ENCODE results near the gene ZNF497. TPM values are rescaled to one million over a fixed set of nuclear protein-coding genes. Genes with fewer than 3 reads are reported as not detected.
"Not testable (repeated sequence)": the region's sequence is repeated elsewhere in the genome, so short reads cannot be mapped to it uniquely, and the experiment has no call there.

The ZNF497 gene
- total RNA-seq, 2 donors from 2014 or later: 0.14 to 0.69 TPM

- intact Hi-C loops (cut with DNase I): no loop called here
- DNase-seq (ENCODE audit: low spot score): no peak
Observed at GRCh38 chr19:58328999-58329398, 33.6 kb downstream of the ZNF497 start.

GRCh38 chr19:58326914-58327726, 35.4 kb downstream of the ZNF497 start, which contains the start of gene ZSCAN22:
ZSCAN22 (plus strand) TSS chr19:58326994; CDS start chr19:58334803, 7,809 bp downstream.
- DNase-seq (ENCODE audit: low spot score): peak; percentile 99
- intact Hi-C loops (cut with DNase I): no loop called here

DNA sequence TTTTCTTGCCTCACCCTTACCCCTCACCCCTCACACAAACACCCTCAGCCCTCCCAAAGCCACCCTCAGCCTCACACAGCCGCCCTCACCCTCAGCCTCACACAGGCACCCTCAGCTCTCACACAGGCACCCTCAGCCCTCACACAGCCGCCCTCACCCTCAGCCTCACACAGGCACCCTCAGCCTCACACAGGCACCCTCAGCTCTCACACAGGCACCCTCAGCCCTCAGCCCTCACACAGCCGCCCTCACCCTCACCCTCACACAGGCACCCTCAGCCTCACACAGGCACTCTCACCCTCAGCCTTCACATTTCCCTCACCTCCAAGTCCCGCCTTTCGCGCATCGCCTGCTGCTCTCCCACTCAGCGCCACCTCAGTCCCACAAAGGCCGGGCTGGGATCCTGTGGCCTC, 36.0 kb downstream of the ZNF497 start:
- intact Hi-C loops (cut with DNase I): no loop called here
- no peak for DNase-seq (ENCODE audit: low spot score)

DNA sequence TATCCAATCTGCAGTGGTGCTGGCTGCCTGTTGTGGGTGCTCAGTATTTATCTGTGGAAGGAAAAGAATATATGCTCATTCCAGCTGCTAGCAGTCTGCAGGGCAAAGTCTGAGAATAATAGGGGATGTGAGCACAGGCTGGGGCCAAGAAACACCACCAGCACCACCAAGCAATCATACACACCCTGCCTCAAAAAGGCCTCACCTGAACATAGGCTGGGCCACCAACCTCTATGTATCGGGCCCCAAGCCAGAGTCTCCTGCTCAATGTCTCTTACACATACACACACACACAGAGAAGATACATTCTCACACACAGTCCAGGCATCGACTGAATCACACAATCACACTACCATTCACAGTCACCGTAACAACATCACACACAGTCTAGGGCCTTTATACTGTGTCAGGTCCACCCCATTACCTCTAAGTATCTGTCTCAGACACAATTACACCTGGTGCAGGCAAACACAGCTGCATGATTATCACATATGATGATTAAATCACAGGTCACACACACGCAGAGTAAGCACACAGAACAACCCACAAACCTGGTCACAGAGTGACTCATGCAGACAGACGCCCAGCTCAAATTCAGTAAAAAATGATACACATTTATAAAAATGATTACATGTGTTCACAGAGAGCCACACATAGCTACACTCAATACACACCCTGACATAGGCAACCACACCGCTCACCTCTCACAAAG, 37.1 kb downstream of the ZNF497 start:
- intact Hi-C loops (cut with DNase I): no loop called here
- DNase-seq (ENCODE audit: low spot score): no peak

DNA sequence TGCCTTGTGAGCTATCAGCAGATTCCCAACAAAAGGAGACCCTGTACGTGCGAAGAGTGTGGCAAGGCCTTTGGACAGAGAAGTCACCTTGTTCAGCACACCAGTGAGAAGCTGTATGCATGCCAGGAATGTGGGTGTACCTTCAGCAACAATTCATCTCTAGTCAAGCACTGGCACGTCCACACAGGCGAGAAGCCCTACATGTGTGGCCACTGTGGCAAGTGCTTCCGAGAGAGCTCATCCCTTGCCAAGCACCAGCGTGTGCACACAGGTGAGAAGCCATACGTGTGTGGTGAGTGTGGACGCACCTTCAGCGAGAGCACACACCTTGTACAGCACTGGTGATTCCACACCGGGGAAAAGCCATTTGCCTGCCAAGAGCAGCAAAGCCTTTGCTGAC, 43.3 kb downstream of the ZNF497 start:
- intact Hi-C loops (cut with DNase I): no loop called here
- DNase-seq (ENCODE audit: low spot score): no peak

DNA sequence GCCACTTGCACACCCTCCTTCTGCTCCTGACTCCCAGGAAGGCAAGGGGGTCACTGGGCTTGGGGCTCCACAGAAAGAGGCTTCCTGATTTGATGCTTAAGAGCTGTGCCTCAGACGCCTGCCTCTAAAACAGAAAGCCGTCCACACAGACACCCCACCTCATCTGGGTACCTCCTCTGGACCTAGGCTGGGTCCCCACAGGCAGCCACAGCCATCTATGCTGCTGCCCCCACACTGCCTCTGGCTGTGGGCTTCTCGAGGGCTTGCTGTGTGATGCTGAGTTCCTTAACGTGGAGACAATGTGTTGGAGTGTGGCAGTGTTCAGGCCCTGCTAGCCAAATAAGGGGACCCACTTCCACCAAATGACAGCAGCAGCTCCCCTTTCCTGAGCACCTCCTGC, 44.3 kb downstream of the ZNF497 start:
- intact Hi-C loops (cut with DNase I): no loop called here
- no peak for DNase-seq (ENCODE audit: low spot score)

- intact Hi-C loops (cut with DNase I): no loop called here
- DNase-seq (ENCODE audit: low spot score): no peak
Observed at GRCh38 chr19:58317476-58318072, 45.0 kb downstream of the ZNF497 start.

- intact Hi-C loops (cut with DNase I): no loop called here
- DNase-seq (ENCODE audit: low spot score): no peak
Observed at GRCh38 chr19:58315580-58315979, 47.0 kb downstream of the ZNF497 start.

DNA sequence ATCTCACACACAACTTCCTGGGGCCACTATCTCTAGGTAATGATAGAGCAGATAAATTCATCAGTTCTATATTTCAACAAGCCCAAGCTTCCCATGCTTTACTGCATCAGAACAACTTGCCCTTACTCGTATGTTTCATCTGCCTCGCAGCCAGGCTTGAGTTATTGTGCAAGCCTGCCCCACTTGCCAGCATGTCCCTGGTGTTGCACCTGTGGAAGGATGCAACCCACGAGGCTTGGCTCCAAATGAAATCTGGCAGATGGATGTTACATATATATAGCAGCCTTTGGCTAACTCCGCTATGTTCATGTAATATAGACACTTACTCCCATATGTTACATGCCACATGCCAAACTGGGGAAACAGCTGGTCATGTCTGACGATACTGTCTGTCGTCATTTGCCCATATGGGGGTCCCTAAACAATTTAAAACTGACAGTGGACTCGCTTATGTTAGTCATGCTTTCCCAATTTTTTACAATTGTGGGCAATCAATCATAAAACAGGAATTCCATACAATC, 51.1 kb downstream of the ZNF497 start:
- DNase-seq (ENCODE audit: low spot score): no peak
- intact Hi-C loops (cut with DNase I): no loop called here

GRCh38 chr19:58310685-58311084, 51.9 kb downstream of the ZNF497 start:
- intact Hi-C loops (cut with DNase I); DNase-seq (ENCODE audit: low spot score): not testable (repeated sequence)

DNA sequence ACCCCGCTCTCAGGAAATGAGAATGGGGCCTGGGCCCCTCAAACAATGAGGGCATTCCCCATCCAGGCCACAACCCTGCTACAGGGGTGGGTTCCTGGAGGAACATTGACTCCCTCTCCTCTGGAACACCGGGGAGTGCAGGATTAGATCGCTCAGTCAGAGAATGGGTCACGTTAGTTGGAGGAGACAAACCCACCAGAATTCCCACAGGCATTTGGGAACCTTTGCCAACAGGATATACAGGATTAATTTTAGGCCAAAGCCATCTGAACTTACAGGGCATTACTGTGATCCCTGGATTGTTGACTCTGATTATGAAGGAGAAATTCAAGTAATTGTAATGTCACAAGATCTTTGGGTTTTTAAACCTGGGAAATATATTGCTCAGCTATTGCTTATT, 54.8 kb downstream of the ZNF497 start:
- no peak for DNase-seq (ENCODE audit: low spot score)
- intact Hi-C loops (cut with DNase I): no loop called here

- no peak for DNase-seq (ENCODE audit: low spot score)
- intact Hi-C loops (cut with DNase I): no loop called here
Observed at GRCh38 chr19:58305932-58306323, 56.6 kb downstream of the ZNF497 start.

- DNase-seq (ENCODE audit: low spot score): peak; percentile 99
- intact Hi-C loops (cut with DNase I): no loop called here
Observed at GRCh38 chr19:58305065-58305931, 57.3 kb downstream of the ZNF497 start, which contains the start of gene ERVK3-1. ERVK3-1 (plus strand) TSS chr19:58305377; CDS start chr19:58312169, 6,792 bp downstream.

DNA sequence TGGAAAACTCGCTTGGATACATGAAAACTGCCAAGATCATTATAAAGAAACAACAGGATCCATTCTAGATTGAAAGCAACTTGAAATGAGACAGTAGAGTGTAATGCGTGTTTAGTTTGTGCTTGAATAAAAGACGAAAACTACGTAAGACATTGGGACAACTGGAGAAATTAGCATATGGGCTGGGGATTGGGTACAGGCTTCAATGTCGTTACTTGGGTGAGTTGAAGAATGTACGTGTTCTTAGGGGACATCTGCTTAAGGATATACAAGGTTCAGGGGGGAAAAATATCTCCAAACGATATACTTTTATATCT, 57.8 kb downstream of the ZNF497 start:
- DNase-seq (ENCODE audit: low spot score): no peak
- intact Hi-C loops (cut with DNase I): no loop called here

Small RNA genes within 50 kb of the gene (microRNA-seq; reads per million reads assigned to microRNA genes)
- gene MIR4754 (ENCODE audit: borderline microRNAs expressed in 2 of 2) (0 to 0.26 reads per million in 2 donors), gene MIR6806 (ENCODE audit: borderline microRNAs expressed in 2 of 2) (0 reads per million in 2 donors)

Other genes with a start within 250 kb of the ZNF497 start
- 1 to 10 TPM; 6.1 to 8.9 TPM for gene ZNF329, start 212.0 kb downstream of the ZNF497 start, total RNA-seq
- 10 to 100 TPM; 15.2 to 15.9 TPM for gene ZNF274, start 179.7 kb downstream of the ZNF497 start, total RNA-seq
- 10 to 100 TPM; 12.2 to 15.8 TPM for gene ZNF544, start 133.8 kb downstream of the ZNF497 start, total RNA-seq
- gene ZNF8, start 83.8 kb downstream of the ZNF497 start, total RNA-seq: 1 to 10 TPM; 5.1 to 5.5 TPM
- 10 to 100 TPM; 17.7 to 25.0 TPM for gene ERVK3-1, start 57.4 kb downstream of the ZNF497 start, total RNA-seq
- gene ZSCAN22, start 35.8 kb downstream of the ZNF497 start, total RNA-seq: 1 to 10 TPM; 2.5 to 2.6 TPM
- gene A1BG, start 9.3 kb downstream of the ZNF497 start, total RNA-seq: 10 to 100 TPM; 11.7 to 17.5 TPM
- 1 to 10 TPM in 1 of 2 donors, under 1 TPM in 1; 0.86 to 1.0 TPM for gene ZNF837, start 18.3 kb upstream of the ZNF497 start, total RNA-seq
- gene RPS5, start 24.5 kb upstream of the ZNF497 start, total RNA-seq: 100 to 1,000 TPM; 714 to 768 TPM
- not detected for gene RNF225, start 32.9 kb upstream of the ZNF497 start, total RNA-seq
- 10 to 100 TPM in 1 of 2 donors, 1 to 10 TPM in 1; 7.3 to 11.7 TPM for gene ZNF584, start 45.9 kb upstream of the ZNF497 start, total RNA-seq
- gene ZNF132, start 77.4 kb upstream of the ZNF497 start, total RNA-seq: 1 to 10 TPM; 2.9 to 3.8 TPM
- gene ZNF324B, start 88.9 kb upstream of the ZNF497 start, total RNA-seq: 1 to 10 TPM; 5.1 to 5.4 TPM
- gene ZNF324, start 104.3 kb upstream of the ZNF497 start, total RNA-seq: 1 to 10 TPM; 7.0 to 7.8 TPM
- gene ZNF446, start 113.6 kb upstream of the ZNF497 start, total RNA-seq: 1 to 10 TPM; 4.8 to 6.0 TPM
- 1 to 10 TPM; 7.6 to 7.9 TPM for gene SLC27A5, start 149.2 kb upstream of the ZNF497 start, total RNA-seq
- gene ZBTB45, start 157.1 kb upstream of the ZNF497 start, total RNA-seq: 10 to 100 TPM; 11.8 to 12.1 TPM
- 100 to 1,000 TPM; 159 to 168 TPM for gene TRIM28, start 181.3 kb upstream of the ZNF497 start, total RNA-seq
- 100 to 1,000 TPM in 1 of 2 donors, 10 to 100 TPM in 1; 96.9 to 103 TPM for gene CHMP2A, start 192.4 kb upstream of the ZNF497 start, total RNA-seq
- gene UBE2M, start 195.9 kb upstream of the ZNF497 start, total RNA-seq: 10 to 100 TPM; 53.3 to 60.0 TPM
- 10 to 100 TPM; 10.0 to 14.0 TPM for gene MZF1, start 210.6 kb upstream of the ZNF497 start, total RNA-seq

Data from posterior vena cava (tissue), 2 donors.